Astrocyte (in vitro differentiated cells and primary cell): Measurements from ENCODE around the gene EPHA2.

Source experiments
- CTCF ChIP-seq: IDR thresholded peaks from 2 replicates; pipeline ENCODE4 v1.5.1; 2011; ENCODE audit warnings: low read depth, mild to moderate bottlenecking, inconsistent platforms, low read length, moderate library complexity; ENCODE audit not compliant: insufficient read depth
- EZH2 ChIP-seq: IDR thresholded peaks from 2 replicates; pipeline ENCODE4 v1.6.1; 2012; ENCODE audit warnings: mild to moderate bottlenecking, low read length, inconsistent platforms; ENCODE audit not compliant: insufficient read depth

DNA sequence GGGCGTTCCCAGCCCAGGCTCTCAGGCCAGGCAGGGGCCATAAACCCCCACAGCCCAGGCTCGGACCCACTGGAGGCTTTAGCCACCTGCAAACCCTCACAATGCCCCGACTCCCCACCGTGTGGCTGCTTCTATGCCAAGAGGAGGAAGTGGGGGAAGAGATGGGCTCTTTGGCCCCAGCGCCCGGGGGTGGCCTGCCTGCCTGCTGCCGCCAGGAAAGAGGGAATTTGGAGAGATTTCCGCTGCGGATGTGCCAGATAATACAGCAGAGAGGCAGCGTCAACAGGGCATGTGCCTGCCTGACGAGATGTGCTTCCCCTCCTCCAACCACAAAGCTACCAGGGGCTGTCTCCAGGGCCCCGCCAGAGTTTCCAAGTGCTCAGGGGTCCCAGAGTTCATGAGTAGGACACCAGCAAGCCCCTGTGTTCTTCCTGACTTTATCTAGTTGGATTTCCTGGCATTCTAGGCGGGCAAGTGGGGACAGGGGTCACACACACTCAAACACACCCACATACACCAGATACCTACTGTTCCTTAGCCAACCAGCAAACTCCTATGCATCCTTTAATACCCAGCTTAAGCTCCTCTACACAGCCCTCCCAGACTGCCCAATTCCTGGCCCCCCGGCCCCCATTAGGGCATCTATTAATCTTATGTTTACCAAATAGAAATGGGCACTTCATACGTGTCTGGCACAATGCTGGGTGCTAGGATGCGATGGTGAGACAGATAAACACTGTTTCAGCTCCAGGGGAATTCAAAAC lies 14.1 kb downstream of the EPHA2 start:
- no peak for TF ChIP-seq CTCF
- TF ChIP-seq EZH2: no peak
